Mucosa of rectum (tissue), 2 donors: ENCODE results near the gene FGF14.

Experiments
- H3K27ac ChIP-seq, 2 donors: one replicate each; pipeline ENCODE4 v1.7.0; 2013; ENCODE audit warnings: inconsistent platforms in 2 of 2, low read depth in 2 of 2, low read length in 2 of 2
- H3K27me3 ChIP-seq, 2 donors: one replicate each; pipeline ENCODE4 v1.7.0; 2013; ENCODE audit warnings: low read length in 2 of 2; ENCODE audit not compliant: control insufficient read depth in 2 of 2, insufficient read depth in 2 of 2
- H3K36me3 ChIP-seq, 2 donors: one replicate each; pipeline ENCODE4 v1.7.0; 2013; ENCODE audit warnings: low read length in 2 of 2; ENCODE audit not compliant: control insufficient read depth in 2 of 2, insufficient read depth in 2 of 2
- H3K4me1 ChIP-seq, 2 donors: one replicate each; pipeline ENCODE4 v1.7.0; 2013; ENCODE audit warnings: low read length in 2 of 2, mild to moderate bottlenecking in 1 of 2; ENCODE audit not compliant: control insufficient read depth in 2 of 2, insufficient read depth in 2 of 2
- H3K4me3 ChIP-seq, 2 donors: one replicate each; pipeline ENCODE4 v1.7.0; 2013; ENCODE audit warnings: low read length in 2 of 2
- H3K9ac ChIP-seq, 2 donors: one replicate each; pipeline ENCODE4 v1.7.0; 2013; ENCODE audit warnings: low read length in 2 of 2, low read depth in 1 of 2, mild to moderate bottlenecking in 1 of 2
- H3K9me3 ChIP-seq, 2 donors: one replicate each; pipeline ENCODE4 v1.7.0; 2013; ENCODE audit warnings: low read length in 2 of 2; ENCODE audit not compliant: control insufficient read depth in 2 of 2
- donor health status: healthy.
- donor health status: Normal muscosa, but diverticular disease.

FGF14 gene

DNA sequence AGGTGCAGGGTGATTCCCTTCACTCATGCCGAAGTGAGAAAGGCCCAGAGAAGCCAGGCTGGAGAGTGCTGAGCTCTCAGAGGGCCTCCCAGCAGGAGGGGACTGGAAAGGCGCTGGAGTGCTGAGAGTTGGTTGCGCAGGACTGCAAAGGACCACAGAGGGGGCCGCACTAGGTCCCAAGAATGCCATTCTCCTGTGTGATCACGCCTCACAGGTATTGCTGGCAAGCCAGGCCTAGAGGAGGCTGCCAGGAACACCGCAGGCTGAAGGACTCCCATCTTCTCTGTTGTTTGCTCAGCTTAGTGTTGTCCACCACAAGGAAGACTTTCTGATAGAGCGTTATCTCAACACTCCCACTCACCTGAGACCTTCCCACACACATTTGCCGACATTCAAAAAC, 165.0 kb downstream of the FGF14 start:
- no peaks in the 10 kb centered on the region for H3K9me3 ChIP-seq
- no peaks in the 10 kb centered on the region for H3K36me3 ChIP-seq
- no peaks in the 10 kb centered on the region for H3K4me1 ChIP-seq
- H3K9ac ChIP-seq, result no peak overlapping the region
- no peak overlapping the region for H3K4me3 ChIP-seq
- H3K27ac ChIP-seq, result no peak overlapping the region
- no peaks in the 10 kb centered on the region for H3K27me3 ChIP-seq

DNA sequence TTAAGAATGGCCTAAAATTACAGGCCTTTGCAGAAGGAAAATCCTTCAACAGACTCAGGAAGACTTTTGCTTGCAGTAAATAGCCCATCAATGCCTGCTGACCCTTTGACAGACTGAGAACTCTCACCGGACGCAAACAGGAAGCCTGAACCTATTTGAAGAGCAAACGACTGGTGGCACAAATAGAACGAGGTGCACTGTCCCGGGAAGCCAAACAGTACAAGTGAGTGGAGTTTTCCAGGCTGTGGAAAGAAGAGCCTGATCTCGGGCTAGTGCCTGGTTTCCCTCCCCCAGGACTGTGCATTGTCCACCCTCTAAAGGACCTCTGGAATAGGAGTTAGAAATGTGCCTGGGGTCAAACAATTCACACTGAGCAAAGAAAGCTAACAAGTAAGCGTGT, 165.5 kb downstream of the FGF14 start:
- Histone ChIP-seq H3K9ac (no peak overlapping the region), H3K27me3 (no peaks in the 10 kb centered on the region), H3K4me3 (no peak overlapping the region), H3K4me1 (no peaks in the 10 kb centered on the region), H3K9me3 (no peaks in the 10 kb centered on the region), H3K36me3 (no peaks in the 10 kb centered on the region), H3K27ac (no peak overlapping the region)

DNA sequence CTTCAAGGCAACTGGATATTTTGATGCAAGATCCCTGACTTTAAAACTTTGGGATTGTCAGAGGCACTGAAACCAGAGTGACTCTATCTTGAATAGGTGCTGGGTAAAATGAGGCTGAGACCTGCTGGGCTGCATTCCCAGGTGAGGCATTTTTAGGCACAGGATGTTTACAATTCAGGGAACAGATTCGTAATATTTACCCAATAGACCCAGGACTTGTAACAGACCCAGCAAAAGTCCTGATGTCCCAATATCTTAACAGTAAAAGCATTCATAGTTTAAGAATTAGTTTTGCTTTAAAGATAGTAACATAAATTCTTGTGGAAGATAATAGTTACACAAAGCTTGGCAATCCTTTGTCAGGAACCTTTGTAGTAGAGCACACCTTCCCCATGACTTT, 166.2 kb downstream of the FGF14 start:
- H3K36me3 ChIP-seq, result no peaks in the 10 kb centered on the region
- no peak overlapping the region for H3K27ac ChIP-seq
- H3K9ac ChIP-seq, result no peak overlapping the region
- no peaks in the 10 kb centered on the region for H3K4me1 ChIP-seq
- H3K4me3 ChIP-seq, result no peak overlapping the region
- no peaks in the 10 kb centered on the region for H3K27me3 ChIP-seq
- no peaks in the 10 kb centered on the region for H3K9me3 ChIP-seq

DNA sequence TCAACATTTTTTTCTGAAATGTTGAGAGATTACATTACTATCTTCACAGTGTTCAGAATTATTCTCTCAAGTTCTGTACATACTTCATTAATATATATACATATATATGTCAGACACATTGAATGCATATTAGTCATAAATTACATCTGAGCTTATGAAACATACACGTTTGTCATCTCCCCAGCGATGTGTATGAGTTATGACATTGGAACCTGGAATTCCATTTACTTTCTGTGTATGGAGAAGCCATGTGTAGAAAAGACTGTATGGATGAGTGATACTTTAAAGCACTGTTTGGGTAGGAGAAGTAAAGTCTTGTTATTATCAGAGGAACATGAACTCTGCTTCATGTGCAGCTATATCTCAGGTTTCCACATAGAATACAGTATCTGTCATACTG, 167.2 kb downstream of the FGF14 start:
- no peaks in the 10 kb centered on the region for H3K36me3 ChIP-seq
- H3K27ac ChIP-seq, result no peak overlapping the region
- H3K4me1 ChIP-seq, result no peaks in the 10 kb centered on the region
- H3K4me3 ChIP-seq, result no peak overlapping the region
- no peaks in the 10 kb centered on the region for H3K9me3 ChIP-seq
- H3K27me3 ChIP-seq, result no peaks in the 10 kb centered on the region
- no peak overlapping the region for H3K9ac ChIP-seq

DNA sequence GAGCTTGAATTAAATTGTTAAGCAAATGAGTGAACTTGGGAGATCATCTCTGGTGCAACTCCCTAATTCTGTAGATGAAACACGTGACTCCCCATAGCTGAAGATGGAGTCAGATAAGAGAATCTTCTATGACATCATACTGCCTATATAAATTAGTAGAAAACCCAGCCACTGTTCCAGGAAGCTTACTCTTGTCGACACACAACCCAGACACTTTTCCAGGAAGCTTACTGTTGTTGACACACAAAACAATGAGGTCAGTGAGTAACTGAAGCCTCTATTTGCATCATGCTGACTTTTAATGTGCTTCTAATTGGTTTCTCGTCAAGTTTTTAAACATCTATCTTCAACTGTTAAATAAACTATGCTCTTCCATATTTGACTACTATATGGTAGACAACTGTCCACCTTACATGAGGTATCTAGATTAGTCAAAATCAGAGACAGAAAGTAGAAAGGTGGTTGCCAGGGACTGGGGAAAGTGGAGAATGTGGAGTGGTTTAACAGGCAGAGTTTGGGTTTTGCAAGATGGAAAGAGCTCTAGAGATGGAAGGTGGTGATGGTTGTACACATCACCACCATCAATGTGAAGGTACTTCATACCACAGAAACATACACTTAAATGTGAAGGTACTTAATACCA, 168.2 kb downstream of the FGF14 start:
- H3K4me1 ChIP-seq, result no peaks in the 10 kb centered on the region
- no peak overlapping the region for H3K27ac ChIP-seq
- H3K9me3 ChIP-seq, result no peaks in the 10 kb centered on the region
- H3K4me3 ChIP-seq, result no peak overlapping the region
- H3K36me3 ChIP-seq, result no peaks in the 10 kb centered on the region
- no peaks in the 10 kb centered on the region for H3K27me3 ChIP-seq
- H3K9ac ChIP-seq, result no peak overlapping the region

DNA sequence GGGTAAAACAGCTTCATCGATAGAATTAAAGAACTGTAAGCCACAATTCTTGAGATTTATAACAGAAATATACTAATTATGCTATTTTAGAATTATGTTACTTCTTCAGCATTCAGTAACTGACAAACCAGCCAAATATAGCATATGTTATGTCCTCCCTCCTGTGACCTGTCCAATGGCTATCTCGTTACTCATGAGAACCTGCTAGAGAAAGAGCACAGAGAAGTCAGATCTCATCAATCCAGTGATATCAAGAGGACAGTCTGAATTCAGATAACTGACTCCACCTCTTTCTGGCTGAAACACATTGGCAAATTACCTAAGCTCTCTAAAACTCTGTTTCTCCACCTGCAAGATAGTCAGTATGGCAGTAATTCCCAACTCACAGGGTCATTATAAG, 170.4 kb downstream of the FGF14 start:
- H3K4me3 ChIP-seq, result no peak overlapping the region
- H3K4me1 ChIP-seq, result no peaks in the 10 kb centered on the region
- H3K9me3 ChIP-seq, result no peaks in the 10 kb centered on the region
- H3K27ac ChIP-seq, result no peak overlapping the region
- no peaks in the 10 kb centered on the region for H3K36me3 ChIP-seq
- no peaks in the 10 kb centered on the region for H3K27me3 ChIP-seq
- H3K9ac ChIP-seq, result no peak overlapping the region

DNA sequence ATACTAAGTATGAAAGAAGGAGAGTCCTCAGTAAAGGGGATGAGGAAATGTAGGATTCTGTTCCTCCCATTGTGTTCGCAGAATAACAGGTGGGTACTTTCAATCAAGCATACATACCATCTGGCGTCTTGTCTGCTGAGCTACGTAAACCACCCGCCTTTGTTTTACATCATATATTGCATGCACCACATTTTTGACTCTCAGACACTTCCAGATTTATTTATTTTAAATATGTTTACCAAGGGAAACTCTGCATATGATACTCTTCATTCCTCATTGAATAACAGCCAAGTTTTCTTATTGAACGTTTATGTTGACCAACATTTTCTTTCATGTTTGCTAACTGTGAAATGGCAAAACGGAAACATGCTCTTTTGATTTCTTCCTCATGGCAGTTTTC, 174.1 kb downstream of the FGF14 start:
- H3K4me1 ChIP-seq, result no peaks in the 10 kb centered on the region
- H3K36me3 ChIP-seq, result no peaks in the 10 kb centered on the region
- H3K9ac ChIP-seq, result no peak overlapping the region
- H3K27me3 ChIP-seq, result no peaks in the 10 kb centered on the region
- H3K9me3 ChIP-seq, result no peaks in the 10 kb centered on the region
- no peak overlapping the region for H3K27ac ChIP-seq
- H3K4me3 ChIP-seq, result no peak overlapping the region

DNA sequence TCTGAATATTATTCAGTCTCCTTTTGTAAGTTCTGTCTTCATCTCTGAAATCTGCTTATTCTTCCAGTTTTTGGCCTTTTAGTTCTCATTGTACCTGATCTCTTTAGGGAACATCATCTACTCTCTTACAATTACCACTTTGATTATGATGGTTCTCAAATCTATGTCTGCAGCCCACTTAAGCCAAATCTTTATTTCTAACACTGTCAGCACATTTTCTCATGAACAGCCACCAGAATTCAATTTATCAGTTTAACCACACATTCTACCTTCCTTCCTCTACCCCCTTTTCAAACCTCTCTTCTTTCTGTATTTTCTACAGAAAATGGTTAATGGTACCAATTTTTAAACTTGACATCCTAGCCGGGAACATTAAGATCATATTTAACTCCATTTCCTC, 175.3 kb downstream of the FGF14 start:
- no peak overlapping the region for H3K27ac ChIP-seq
- H3K9me3 ChIP-seq, result no peaks in the 10 kb centered on the region
- no peaks in the 10 kb centered on the region for H3K36me3 ChIP-seq
- no peak overlapping the region for H3K9ac ChIP-seq
- no peaks in the 10 kb centered on the region for H3K27me3 ChIP-seq
- no peak overlapping the region for H3K4me3 ChIP-seq
- H3K4me1 ChIP-seq, result no peaks in the 10 kb centered on the region

DNA sequence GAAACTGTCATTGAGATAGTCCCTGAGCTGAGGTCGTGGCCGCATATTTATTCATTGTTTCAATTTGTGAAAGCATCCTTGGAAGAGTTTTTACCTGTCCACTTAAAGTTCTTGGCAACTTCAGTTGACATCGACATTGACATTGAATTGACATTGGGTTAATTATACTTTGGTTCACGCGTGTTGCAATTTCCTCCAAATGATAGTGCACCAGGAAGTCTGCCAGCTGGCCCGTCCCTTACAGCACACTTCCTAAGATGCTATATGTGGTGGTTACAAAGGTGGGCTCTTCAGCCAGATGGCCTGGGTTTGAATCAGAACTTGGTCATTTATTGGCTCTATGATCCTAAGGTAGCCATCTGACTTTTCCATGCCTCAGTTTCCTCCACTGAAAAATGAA, 176.0 kb downstream of the FGF14 start:
- Histone ChIP-seq H3K9me3 (no peaks in the 10 kb centered on the region), H3K36me3 (no peaks in the 10 kb centered on the region), H3K27ac (no peak overlapping the region), H3K9ac (no peak overlapping the region), H3K4me1 (no peaks in the 10 kb centered on the region), H3K27me3 (no peaks in the 10 kb centered on the region), H3K4me3 (no peak overlapping the region)

DNA sequence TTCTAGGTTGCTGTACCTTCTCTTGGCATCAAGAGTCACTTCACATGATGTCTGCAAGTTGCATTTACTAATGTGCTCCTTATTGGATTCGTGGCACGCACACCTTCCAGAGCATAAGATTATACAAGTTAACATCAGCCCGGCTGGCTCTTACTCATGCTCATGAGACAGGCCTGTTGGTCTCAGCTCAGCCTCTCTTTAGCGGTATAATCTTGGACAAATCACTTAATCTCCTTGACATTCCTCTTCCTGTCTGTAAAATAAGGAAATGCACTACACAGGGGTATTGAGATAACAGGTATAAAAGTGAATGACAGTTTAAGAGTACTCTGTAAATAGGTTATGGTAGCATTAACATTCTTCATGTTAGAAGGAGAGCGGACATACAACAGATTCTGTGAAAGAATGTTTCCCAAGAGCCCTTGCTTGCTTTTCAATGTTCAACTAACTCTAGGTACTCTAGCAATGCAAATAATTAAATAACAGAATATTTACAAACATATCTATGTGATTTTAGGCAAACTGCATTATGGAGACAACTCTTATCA, 181.1 kb downstream of the FGF14 start:
- Histone ChIP-seq H3K36me3 (no peaks in the 10 kb centered on the region), H3K27ac (no peak overlapping the region), H3K4me3 (no peak overlapping the region), H3K9ac (no peak overlapping the region), H3K9me3 (no peaks in the 10 kb centered on the region), H3K4me1 (no peaks in the 10 kb centered on the region), H3K27me3 (no peaks in the 10 kb centered on the region)

DNA sequence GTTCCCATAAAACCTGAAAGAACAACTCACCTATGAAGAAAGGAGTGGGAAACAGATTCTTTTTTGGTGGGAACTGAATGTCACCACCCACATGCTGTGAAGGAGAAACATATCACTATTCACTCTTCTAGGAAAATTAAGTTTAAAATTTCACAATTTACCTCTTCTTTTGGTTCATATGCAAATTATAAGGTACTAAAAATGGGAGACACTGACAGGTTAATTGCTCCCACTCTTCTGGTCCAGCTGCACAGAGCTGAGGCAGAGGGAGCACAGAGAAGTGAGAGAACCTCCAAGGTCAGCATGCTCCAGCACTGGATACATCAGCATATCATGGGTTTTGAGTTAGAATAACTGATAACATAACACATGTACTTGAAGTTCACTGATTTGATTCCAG, 186.9 kb downstream of the FGF14 start:
- H3K27me3 ChIP-seq, result no peaks in the 10 kb centered on the region
- no peak overlapping the region for H3K9ac ChIP-seq
- no peak overlapping the region for H3K27ac ChIP-seq
- no peaks in the 10 kb centered on the region for H3K36me3 ChIP-seq
- no peak overlapping the region for H3K4me3 ChIP-seq
- no peaks in the 10 kb centered on the region for H3K4me1 ChIP-seq
- H3K9me3 ChIP-seq, result no peaks in the 10 kb centered on the region
